Tibial nerve (tissue), 4 donors: ENCODE measurements around the gene IL1F10. TPM values are rescaled to one million over a fixed set of nuclear protein-coding genes. Genes with fewer than 3 reads are reported as not detected.

ENCODE experiments used
- DNase-seq, 2 donors: peaks; one replicate each; pipeline ENCODE4 v3.0.0-alpha.2; 2019; ENCODE audit warnings: low spot score in 2 of 2
- H3K27ac ChIP-seq, 4 donors: fragments of 200-600 bp; sonication (generic) in 3 of 4; one replicate each; pipeline ENCODE4 v1.5.1; 2017 to 2019; ENCODE audit warnings: mild to moderate bottlenecking in 1 of 4
- H3K27me3 ChIP-seq, 2 donors: fragments of 200-600 bp; sonication (generic) in 1 of 2; one replicate each; pipeline versions ENCODE4 v1.5.1 to v1.6.0; 2017 to 2019
- H3K36me3 ChIP-seq, 3 donors: fragments of 200-600 bp; sonication (generic); one replicate each; pipeline ENCODE4 v1.5.1; 2018 to 2019
- H3K4me1 ChIP-seq, 4 donors: fragments of 200-600 bp; sonication (generic) in 3 of 4; one replicate each; pipeline ENCODE4 v1.5.1; 2017 to 2019
- H3K4me3 ChIP-seq, 4 donors: fragments of 200-600 bp; sonication (generic) in 3 of 4; one replicate each; pipeline ENCODE4 v1.5.1; 2017 to 2019; ENCODE audit warnings: mild to moderate bottlenecking in 1 of 4, moderate library complexity in 1 of 4
- H3K9me3 ChIP-seq, 4 donors: fragments of 200-600 bp; sonication (generic) in 3 of 4; one replicate each; pipeline ENCODE4 v1.5.1; 2017 to 2019
- CTCF ChIP-seq, 5 experiments: fragments of 200-600 bp in 3 of 5; fragments of 450-650 bp in 2 of 5; sonication (generic) in 3 of 5; IDR thresholded peaks; one replicate each; pipeline ENCODE4 v1.5.1; 2016 to 2019; ENCODE audit warnings: antibody characterized with exemption in 5 of 5, mild to moderate bottlenecking in 3 of 5, moderate library complexity in 2 of 5
- EP300 ChIP-seq, 2 donors: sonication (generic); formaldehyde crosslinking; IDR thresholded peaks; one replicate each; pipeline ENCODE4 v1.6.1; 2017; ENCODE audit warnings: antibody characterized with exemption in 2 of 2, mild to moderate bottlenecking in 1 of 2
- POLR2A ChIP-seq, 2 donors: fragments of 450-650 bp; IDR thresholded peaks; one replicate each; pipeline ENCODE4 v1.6.1; 2017; ENCODE audit warnings: antibody characterized with exemption in 2 of 2, mild to moderate bottlenecking in 2 of 2, moderate library complexity in 2 of 2
- WGBS, 2 donors: methylation state at CpG; one replicate each; pipeline ENCODE4 v1.1.5; 2018; 5-methylcytosine and 5-hydroxymethylcytosine counted together
- total RNA-seq, 4 donors: library from RNA; depleted of rRNA; stranded (reverse); fragments of >200 nt; gene quantifications; one replicate each; pipeline ENCODE4 v1.1.0, GENCODE V29; 2016

IL1F10 gene
- total RNA-seq, 4 donors from 2014 or later, result not detected

- DNase-seq, result no peak
- Histone ChIP-seq H3K27ac (no peak overlapping the region), H3K9me3 (no peaks in the 10 kb centered on the region), H3K4me3 (no peak overlapping the region), H3K36me3 (no peaks in the 10 kb centered on the region), H3K27me3 (no peaks in the 10 kb centered on the region), H3K4me1 (peaks cover 0 to 6% (median 0%) of the 10 kb centered on the region in 4 donors)
- WGBS, 2 donors, result 58 to 83% methylated on average over 2 to 3 of the region's 3 CpGs
- TF ChIP-seq CTCF (IDR thresholded peaks at IDR 0.05) (no peak), POLR2A (IDR thresholded peaks at IDR 0.05) (no peak), EP300 (IDR thresholded peaks at IDR 0.05) (no peak)
Observed at GRCh38 chr2:113073325-113073834, 5.6 kb downstream of the IL1F10 start.

DNA sequence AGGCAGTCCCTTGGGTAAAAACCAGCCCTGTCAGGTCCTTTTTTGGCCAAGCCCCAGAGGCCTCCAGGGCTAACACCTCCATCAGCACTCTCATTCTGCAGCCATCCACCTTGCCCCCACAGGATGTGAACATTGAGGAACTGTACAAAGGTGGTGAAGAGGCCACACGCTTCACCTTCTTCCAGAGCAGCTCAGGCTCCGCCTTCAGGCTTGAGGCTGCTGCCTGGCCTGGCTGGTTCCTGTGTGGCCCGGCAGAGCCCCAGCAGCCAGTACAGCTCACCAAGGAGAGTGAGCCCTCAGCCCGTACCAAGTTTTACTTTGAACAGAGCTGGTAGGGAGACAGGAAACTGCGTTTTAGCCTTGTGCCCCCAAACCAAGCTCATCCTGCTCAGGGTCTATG is 7.3 kb downstream of the IL1F10 start:
- no peak for TF ChIP-seq EP300 (IDR thresholded peaks at IDR 0.05)
- no peak for TF ChIP-seq POLR2A (IDR thresholded peaks at IDR 0.05)
- no peak for TF ChIP-seq CTCF (IDR thresholded peaks at IDR 0.05)

DNA sequence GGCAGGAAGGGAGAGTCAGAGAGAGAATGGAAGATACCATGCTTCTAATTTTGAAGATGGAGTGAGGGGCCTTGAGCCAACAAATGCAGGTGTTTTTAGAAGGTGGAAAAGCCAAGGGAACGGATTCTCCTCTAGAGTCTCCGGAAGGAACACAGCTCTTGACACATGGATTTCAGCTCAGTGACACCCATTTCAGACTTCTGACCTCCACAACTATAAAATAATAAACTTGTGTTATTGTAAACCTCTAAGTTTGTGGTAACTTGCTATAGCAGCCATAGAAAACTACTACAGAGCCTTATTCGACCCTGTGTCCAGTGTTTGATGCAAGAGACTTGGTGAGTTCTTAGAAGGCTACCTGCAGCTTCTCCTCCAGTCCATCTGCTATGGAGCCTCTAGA is 7.8 kb downstream of the IL1F10 start:
- Histone ChIP-seq H3K27ac (no peak overlapping the region), H3K27me3 (no peaks in the 10 kb centered on the region), H3K36me3 (no peaks in the 10 kb centered on the region), H3K4me1 (peaks cover 0 to 13% (median 0%) of the 10 kb centered on the region in 4 donors), H3K4me3 (no peak overlapping the region), H3K9me3 (no peaks in the 10 kb centered on the region)
- WGBS, 2 donors, result 82% methylated on average over 3 of the region's 3 CpGs
- TF ChIP-seq CTCF (IDR thresholded peaks at IDR 0.05) (no peak), POLR2A (IDR thresholded peaks at IDR 0.05) (no peak), EP300 (IDR thresholded peaks at IDR 0.05) (no peak)
- no peak for DNase-seq

More for the DNA sequence above, 7.3 kb downstream of the IL1F10 start:
- WGBS, 2 donors, result 71 to 80% methylated on average over 5 of the region's 5 CpGs
- no peaks in the 10 kb centered on the region for H3K9me3 ChIP-seq
- H3K4me3 ChIP-seq, result no peak overlapping the region
- H3K27ac ChIP-seq, result no peak overlapping the region
- peaks cover 0 to 13% (median 0%) of the 10 kb centered on the region in 4 donors for H3K4me1 ChIP-seq
- no peak for DNase-seq
- no peaks in the 10 kb centered on the region for H3K36me3 ChIP-seq
- H3K27me3 ChIP-seq, result no peaks in the 10 kb centered on the region

GRCh38 chr2:113076954-113077669 is 9.3 kb downstream of the IL1F10 start:
- Histone ChIP-seq H3K9me3 (no peaks in the 10 kb centered on the region), H3K36me3 (no peaks in the 10 kb centered on the region), H3K27me3 (no peaks in the 10 kb centered on the region), H3K4me3 (no peak overlapping the region), H3K27ac (no peak overlapping the region), H3K4me1 (peaks cover 0 to 13% (median 0%) of the 10 kb centered on the region in 4 donors)
- WGBS, 2 donors, result 86 to 89% methylated on average over 3 of the region's 3 CpGs
- TF ChIP-seq POLR2A (IDR thresholded peaks at IDR 0.05), result no peak
- no peak for TF ChIP-seq EP300 (IDR thresholded peaks at IDR 0.05)
- no peak for TF ChIP-seq CTCF (IDR thresholded peaks at IDR 0.05)
- DNase-seq, result no peak

DNA sequence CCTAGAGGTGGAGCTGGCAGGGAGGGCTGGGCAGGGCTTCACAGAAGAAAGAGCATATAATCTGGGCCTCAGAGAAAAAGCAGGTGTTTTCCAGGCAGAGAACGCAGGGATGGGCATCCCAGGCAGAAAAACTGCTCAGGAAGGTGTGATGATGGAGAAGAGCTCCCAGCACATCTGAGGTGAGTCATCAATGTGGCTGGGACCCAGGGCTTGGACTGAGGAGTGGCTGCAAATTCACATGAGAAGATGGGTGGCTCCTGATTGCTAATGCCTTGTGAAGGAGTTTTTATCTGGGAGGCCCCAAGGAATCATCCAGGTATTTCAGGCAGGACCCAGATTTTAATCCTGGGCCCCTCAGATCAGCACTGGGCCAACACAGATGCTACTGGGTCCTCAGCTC is 10.2 kb downstream of the IL1F10 start:
- TF ChIP-seq CTCF (IDR thresholded peaks at IDR 0.05), result no peak
- TF ChIP-seq POLR2A (IDR thresholded peaks at IDR 0.05), result no peak
- no peak for TF ChIP-seq EP300 (IDR thresholded peaks at IDR 0.05)
- Histone ChIP-seq H3K9me3 (no peaks in the 10 kb centered on the region), H3K27me3 (no peaks in the 10 kb centered on the region), H3K4me3 (no peak overlapping the region), H3K27ac (peak overlapping the region in 1 of 4 donors; percentile 15), H3K36me3 (no peaks in the 10 kb centered on the region), H3K4me1 (peaks cover 0 to 13% (median 0%) of the 10 kb centered on the region in 4 donors)
- 41 to 44% methylated on average over 1 of the region's 1 CpG for WGBS, 2 donors
- DNase-seq, result no peak
